Activated CD4-positive, alpha-beta T cell treated with anti-CD3 and anti-CD28 coated beads for 48 hours (primary cell): ENCODE data around the gene DHRS1.

Experiments
- DNase-seq: peaks from one replicate; pipeline ENCODE4 v3.0.0-alpha.2; 2020

Gene DHRS1

GRCh38 chr14:24327303-24327702 lies 27.7 kb upstream of the DHRS1 start:
- DNase-seq, result no peak

GRCh38 chr14:24325963-24326362 lies 26.4 kb upstream of the DHRS1 start:
- no peak for DNase-seq

- DNase-seq, result no peak
These were observed 25.5 kb upstream of the DHRS1 start for GRCh38 chr14:24325041-24325530.

GRCh38 chr14:24324024-24324423 lies 24.4 kb upstream of the DHRS1 start:
- DNase-seq, result no peak

GRCh38 chr14:24323341-24323740 lies 23.8 kb upstream of the DHRS1 start:
- no peak for DNase-seq

- DNase-seq, result no peak
These were observed 23.1 kb upstream of the DHRS1 start for GRCh38 chr14:24322672-24323071.

GRCh38 chr14:24321212-24321975 lies 21.8 kb upstream of the DHRS1 start:
- DNase-seq, result no peak

- DNase-seq, result no peak
These were observed 17.8 kb upstream of the DHRS1 start for GRCh38 chr14:24317141-24317928.

- DNase-seq, result no peak
These were observed 17.0 kb upstream of the DHRS1 start for GRCh38 chr14:24316597-24316950.

- no peak for DNase-seq
These were observed 16.4 kb upstream of the DHRS1 start for GRCh38 chr14:24315807-24316596.

- no peak for DNase-seq
These were observed 15.7 kb upstream of the DHRS1 start for GRCh38 chr14:24315243-24315806.

GRCh38 chr14:24314377-24315193 lies 15.0 kb upstream of the DHRS1 start:
- DNase-seq, result no peak

- DNase-seq, result no peak
These were observed 14.3 kb upstream of the DHRS1 start for GRCh38 chr14:24313913-24314312.

- peak; percentile 23 for DNase-seq
These were observed 13.3 kb upstream of the DHRS1 start for GRCh38 chr14:24312736-24313507.

GRCh38 chr14:24311837-24312615 lies 12.4 kb upstream of the DHRS1 start:
- DNase-seq, result no peak

GRCh38 chr14:24310646-24311604 lies 11.3 kb upstream of the DHRS1 start, which contains the start of gene LTB4R:
Gene LTB4R (plus strand): TSS chr14:24311502. CDS start chr14:24315652, 4,150 bp downstream.
- DNase-seq, result peak; percentile 73

GRCh38 chr14:24310265-24310645 lies 10.7 kb upstream of the DHRS1 start:
- no peak for DNase-seq

GRCh38 chr14:24309538-24310264 lies 10.1 kb upstream of the DHRS1 start, which contains the start of gene LTB4R2:
Gene LTB4R2 (plus strand): TSS chr14:24310140. CDS start chr14:24310665, 525 bp downstream.
- no peak for DNase-seq
